Fibroblast of lung (primary cell): Measurements from ENCODE around the gene UST. TPM values are rescaled to one million over a fixed set of nuclear protein-coding genes. Genes with fewer than 3 reads are reported as not detected.
"Not testable (repeated sequence)": the region's sequence is repeated elsewhere in the genome, so short reads cannot be mapped to it uniquely, and the experiment has no call there.

Experiments
- DNase-seq, 2 donors: peaks; one replicate each; pipeline versions ENCODE4 v3.0.0 to v3.0.0-alpha.2; 2010; ENCODE audit warnings: low read depth in 2 of 2
- H2AFZ ChIP-seq: 2 replicates; pipeline ENCODE4 v1.5.1; 2012; ENCODE audit warnings: low read length, control low read depth, inconsistent platforms
- H3K27ac ChIP-seq: 2 replicates; pipeline ENCODE4 v1.5.1; 2011; ENCODE audit warnings: low read length, control low read depth; ENCODE audit not compliant: insufficient read depth
- H3K27me3 ChIP-seq: 2 replicates; pipeline ENCODE4 v1.5.1; 2011; ENCODE audit warnings: mild to moderate bottlenecking, low read length; ENCODE audit not compliant: control insufficient read depth, insufficient read depth
- H3K36me3 ChIP-seq: 2 replicates; pipeline ENCODE4 v1.5.1; 2011; ENCODE audit warnings: low read length; ENCODE audit not compliant: control insufficient read depth, insufficient read depth
- H3K4me1 ChIP-seq: 2 replicates; pipeline ENCODE4 v1.5.1; 2011; ENCODE audit warnings: low read length; ENCODE audit not compliant: control insufficient read depth, insufficient read depth; ENCODE audit errors: extremely low read depth
- H3K4me2 ChIP-seq: 2 replicates; pipeline ENCODE4 v1.5.1; 2011; ENCODE audit warnings: low read length, control low read depth; ENCODE audit not compliant: insufficient read depth; ENCODE audit errors: extremely low read depth
- H3K4me3 ChIP-seq, 4 experiments: fragments of 200-600 bp in 1 of 4; sonication (generic) in 1 of 4; replicated peaks in 1 of 4; 2 replicates each; pipeline ENCODE4 v1.5.1; 2011 to 2016; ENCODE audit warnings: low read length in 4 of 4, low read depth in 3 of 4, mild to moderate bottlenecking in 3 of 4, control low read depth in 2 of 4, inconsistent platforms in 1 of 4, mixed read lengths in 1 of 4; ENCODE audit not compliant: insufficient read depth in 1 of 4; ENCODE audit errors: control extremely low read depth in 1 of 4
- H3K79me2 ChIP-seq: 2 replicates; pipeline ENCODE4 v1.5.1; 2012; ENCODE audit warnings: mild to moderate bottlenecking, low read length, inconsistent platforms; ENCODE audit not compliant: control insufficient read depth, insufficient read depth
- H3K9ac ChIP-seq: 2 replicates; pipeline ENCODE4 v1.5.1; 2011; ENCODE audit warnings: mild to moderate bottlenecking, low read length, control low read depth; ENCODE audit not compliant: insufficient read depth
- H3K9me3 ChIP-seq: 2 replicates; pipeline ENCODE4 v1.5.1; 2012; ENCODE audit warnings: low read depth, low read length; ENCODE audit not compliant: control insufficient read depth, insufficient read depth
- H4K20me1 ChIP-seq: 2 replicates; pipeline ENCODE4 v1.5.1; 2011; ENCODE audit warnings: low read length; ENCODE audit not compliant: control insufficient read depth, insufficient read depth; ENCODE audit errors: extremely low read depth
- CTCF ChIP-seq, 2 donors: IDR thresholded peaks in 1 of 2; conservative IDR thresholded peaks in 1 of 2; 1 replicate in 1 of 2; 2 replicates in 1 of 2; pipeline ENCODE4 v1.5.1; 2011 to 2012; ENCODE audit warnings: low read length in 2 of 2, control low read depth in 1 of 2, inconsistent platforms in 1 of 2, low read depth in 1 of 2, mild to moderate bottlenecking in 1 of 2
- EZH2 ChIP-seq: IDR thresholded peaks from 2 replicates; pipeline ENCODE4 v1.5.1; 2012; ENCODE audit warnings: low read length, control low read depth, mild to moderate bottlenecking; ENCODE audit errors: missing control alignments
- polyA plus RNA-seq, 2 donors: library from polyadenylated mRNA; depleted of rRNA in 1 of 2; stranded (reverse) in 1 of 2; unstranded in 1 of 2; fragments of >200 nt; gene quantifications; 2 replicates each; pipeline ENCODE4 v1.2.1, GENCODE V29; 2011 to 2012; ENCODE audit warnings: missing spikeins in 1 of 2
- total RNA-seq: library from RNA; depleted of rRNA; stranded (reverse); fragments of >200 nt; gene quantifications from 2 replicates; pipeline ENCODE4 v1.2.1, GENCODE V29; 2014

The UST gene
- total and polyA plus RNA-seq, 2 donors (not counting 1 experiment from before 2014, with no cell fraction given) = 6.8 to 19.5 TPM

DNA sequence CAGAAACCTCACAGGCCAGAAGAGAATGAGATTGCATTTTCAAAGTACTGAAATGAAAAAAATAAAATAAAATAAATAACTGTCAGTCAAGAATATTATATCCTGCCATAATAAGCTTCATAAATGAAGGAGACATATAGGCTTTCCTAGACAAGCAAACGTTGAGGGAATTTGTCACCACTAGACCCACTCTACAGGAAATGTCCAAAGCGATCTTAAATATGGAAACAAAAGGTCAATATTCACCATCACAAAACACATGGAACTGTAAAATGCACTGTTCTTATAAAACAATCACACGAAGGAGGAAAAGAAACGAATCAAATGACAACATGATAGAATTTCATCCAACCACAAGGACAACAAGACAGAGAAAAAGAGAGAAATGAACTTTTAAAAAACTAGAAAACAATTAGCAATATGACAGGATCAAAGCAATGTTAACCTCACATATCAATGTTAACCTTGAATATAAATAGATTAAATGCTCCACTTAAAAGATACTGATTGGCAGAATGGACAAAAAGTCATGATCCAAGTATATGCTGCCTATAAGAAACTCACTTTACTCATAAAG lies 352.0 kb downstream of the UST start:
- Histone ChIP-seq H3K27me3 (no peaks in the 10 kb centered on the region), H3K9ac (no peak overlapping the region), H3K27ac (no peak overlapping the region), H2AFZ (no peak overlapping the region), H3K4me2 (no peak overlapping the region), H4K20me1 (no peaks in the 10 kb centered on the region), H3K9me3 (no peaks in the 10 kb centered on the region), H3K4me3 (no peak overlapping the region), H3K79me2 (no peaks in the 10 kb centered on the region), H3K36me3 (no peaks in the 10 kb centered on the region), H3K4me1 (peaks cover 5% of the 10 kb centered on the region)
- no peak for DNase-seq
- no peak for TF ChIP-seq EZH2
- no peak for TF ChIP-seq CTCF (conservative IDR thresholded peaks at IDR 0.05 in 1 of 2, IDR thresholded peaks at IDR 0.05 in 1 of 2; ENCODE audit: low read depth in 1 of 2, low read length in 2 of 2)

DNA sequence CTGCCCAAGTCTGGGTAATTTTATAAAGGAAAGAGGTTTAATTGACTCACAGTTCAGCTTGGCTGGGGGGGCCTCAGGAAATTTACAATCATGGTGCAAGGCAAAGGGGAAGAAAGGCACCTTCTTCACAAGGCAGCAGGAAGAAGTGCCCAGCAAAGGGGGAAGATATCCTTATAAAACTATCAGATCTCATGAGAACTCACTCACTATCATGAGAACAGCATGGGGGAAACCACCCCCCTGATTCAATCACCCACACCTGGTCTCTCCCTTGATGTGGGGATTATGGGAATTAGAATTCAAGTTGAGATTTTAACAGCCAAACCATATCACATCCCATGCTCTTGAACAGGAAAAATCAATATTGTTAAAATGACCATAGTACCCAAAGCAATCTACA lies 355.5 kb downstream of the UST start:
- no peak overlapping the region for H3K27ac ChIP-seq
- H3K4me1 ChIP-seq = no peaks in the 10 kb centered on the region
- no peaks in the 10 kb centered on the region for H3K9me3 ChIP-seq
- no peak for TF ChIP-seq CTCF (conservative IDR thresholded peaks at IDR 0.05 in 1 of 2, IDR thresholded peaks at IDR 0.05 in 1 of 2; ENCODE audit: low read depth in 1 of 2, low read length in 2 of 2)
- TF ChIP-seq EZH2 = no peak
- H3K36me3 ChIP-seq = no peaks in the 10 kb centered on the region
- no peaks in the 10 kb centered on the region for H3K27me3 ChIP-seq
- H3K9ac ChIP-seq = no peak overlapping the region
- no peak for DNase-seq
- H3K4me2 ChIP-seq = no peak overlapping the region
- H3K4me3 ChIP-seq = no peak overlapping the region
- H4K20me1 ChIP-seq = no peaks in the 10 kb centered on the region
- no peak overlapping the region for H2AFZ ChIP-seq
- H3K79me2 ChIP-seq = no peaks in the 10 kb centered on the region

DNA sequence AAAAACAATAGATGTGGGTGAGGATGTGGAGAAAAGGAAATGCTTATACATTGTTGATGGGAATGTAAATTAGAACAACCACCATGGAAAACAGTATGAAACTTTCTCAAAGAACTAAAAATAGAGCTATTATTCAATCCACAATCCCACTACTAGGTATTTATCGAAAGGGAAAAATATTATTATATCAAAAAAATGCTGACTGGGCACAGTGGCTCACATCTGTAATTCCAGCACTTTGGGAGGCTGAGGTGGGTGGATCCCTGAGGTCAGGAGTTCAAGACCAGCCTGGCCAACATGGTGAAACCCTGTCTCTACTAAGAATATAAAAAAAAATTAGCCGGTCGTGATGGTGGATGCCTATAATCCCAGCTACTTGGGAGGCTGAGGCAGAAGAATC lies 357.1 kb downstream of the UST start:
- not testable (repeated sequence) for H2AFZ ChIP-seq, H3K9me3 ChIP-seq, H3K9ac ChIP-seq, H3K79me2 ChIP-seq, H3K4me1 ChIP-seq, H3K27me3 ChIP-seq, H3K4me2 ChIP-seq, H3K36me3 ChIP-seq, H3K27ac ChIP-seq, H3K4me3 ChIP-seq, H4K20me1 ChIP-seq, DNase-seq
